Spleen (tissue), 7 donors: ENCODE measurements around the gene DEPDC1B.

Source experiments
- CTCF ChIP-seq, 11 experiments: fragments of 200-600 bp in 7 of 11; fragments of 450-650 bp in 4 of 11; sonication (generic) in 4 of 11; IDR thresholded peaks in 8 of 11; conservative IDR thresholded peaks in 3 of 11; 1 replicate in 7 of 11; 2 replicates in 4 of 11; pipeline versions ENCODE4 v1.4.0 to v1.8.0; 2016 to 2021; ENCODE audit warnings: antibody characterized with exemption in 11 of 11, inconsistent platforms in 4 of 11, mild to moderate bottlenecking in 1 of 11
- POLR2A ChIP-seq, 3 donors: fragments of 450-650 bp; IDR thresholded peaks; one replicate each; pipeline ENCODE4 v1.5.1; 2017; ENCODE audit warnings: antibody characterized with exemption in 3 of 3, mild to moderate bottlenecking in 1 of 3
- POLR2AphosphoS5 ChIP-seq, 3 donors: sonication (generic); formaldehyde crosslinking; IDR thresholded peaks; one replicate each; pipeline ENCODE4 v1.5.1; 2017; ENCODE audit warnings: antibody characterized with exemption in 3 of 3
- donor health status: DM: no; HTN: no; CAD: no; lungs with moderate emphysema.
- donor health status: DM: no; HTN: no; CAD: no.
- donor health status: DM: no; HTN: no; CAD: no.

- TF ChIP-seq POLR2AphosphoS5 (IDR thresholded peaks at IDR 0.05) (no peak), CTCF (IDR thresholded peaks at IDR 0.05 in 8 of 11, conservative IDR thresholded peaks at IDR 0.05 in 3 of 11) (no peak), POLR2A (IDR thresholded peaks at IDR 0.05) (no peak)
Measured at GRCh38 chr5:60639544-60639943, 60.4 kb downstream of the DEPDC1B start.
